NCI-H345 (cell line): ENCODE measurements around the gene RND3.

Experiments used
- DNase-seq: peaks from one replicate; lab custom pipeline; 2025; lab: John Stamatoyannopoulos, UW

Gene RND3

GRCh38 chr2:150441226-150441625 is 46.2 kb downstream of the RND3 start:
- no peak for DNase-seq

GRCh38 chr2:150438654-150439053 is 48.8 kb downstream of the RND3 start:
- peak; percentile 8 for DNase-seq

GRCh38 chr2:150438041-150438440 is 49.4 kb downstream of the RND3 start:
- no peak for DNase-seq

GRCh38 chr2:150432312-150432625 is 55.2 kb downstream of the RND3 start:
- DNase-seq = no peak

- no peak for DNase-seq
Observed at GRCh38 chr2:150431561-150432311, 55.7 kb downstream of the RND3 start.

- peak; percentile 74 for DNase-seq
Observed at GRCh38 chr2:150429384-150429961, 58.0 kb downstream of the RND3 start.

GRCh38 chr2:150428641-150429040 is 58.8 kb downstream of the RND3 start:
- peak; percentile 7 for DNase-seq

GRCh38 chr2:150427298-150427697 is 60.2 kb downstream of the RND3 start:
- DNase-seq = no peak

- peak; percentile 26 for DNase-seq
Observed at GRCh38 chr2:150426724-150427123, 60.7 kb downstream of the RND3 start.

- DNase-seq = no peak
Observed at GRCh38 chr2:150426315-150426714, 61.2 kb downstream of the RND3 start.

- no peak for DNase-seq
Observed at GRCh38 chr2:150425121-150425955, 62.1 kb downstream of the RND3 start.

GRCh38 chr2:150424406-150424805 is 63.1 kb downstream of the RND3 start:
- DNase-seq = no peak

GRCh38 chr2:150421126-150421651 is 66.3 kb downstream of the RND3 start:
- no peak for DNase-seq

- DNase-seq = no peak
Observed at GRCh38 chr2:150418916-150419315, 68.6 kb downstream of the RND3 start.
